Left cardiac atrium (tissue), 4 donors: Measurements from ENCODE around the gene MAML2. TPM values are rescaled to one million over a fixed set of nuclear protein-coding genes. Genes with fewer than 3 reads are reported as not detected.
A peak's percentile ranks its signal among the peaks of the same experiment; 100 is the strongest.

ENCODE experiments used
- ATAC-seq, 2 donors: fragments of 200-7000 bp; cut with Tn5 transposase; one replicate each; pipeline ENCODE4 v1.9.1; 2020; ENCODE audit warnings: mild to moderate bottlenecking in 2 of 2, moderate library complexity in 2 of 2
- DNase-seq: peaks from one replicate; pipeline ENCODE4 v3.0.0-alpha.2; 2020
- intact Hi-C, 2 donors: fragments of 100-400 bp; cut with DNase I; formaldehyde crosslinking; loops; one replicate each; pipeline versions ENCODE4 v1.14.1 to v1.15.1; 2022 to 2023
- total RNA-seq, 2 donors: library from RNA; stranded (reverse); fragmentation: NEBNext Ultra II Directional; extraction: Animal tissue kit (Norgen Biotek cat#: 25700); gene quantifications; one replicate each; pipeline ENCODE4 v1.2.1, GENCODE V29; 2021
- donor health status: DM: no; HTN: yes; CAD: no.
- donor health status: DM: no; HTN: yes; CAD: no; lungs with severe emphysema.
- donor health status: DM: yes; HTN: yes; CAD: no.
- donor health status: Dilated cardiomyopathy.

The MAML2 gene
- total RNA-seq, 2 donors from 2014 or later = 6.8 to 9.3 TPM

- ATAC-seq = peak; percentile 15 to 60
- intact Hi-C loops = loop anchor here (2.0 to 5.0 kb wide), 5 partner anchors 34 to 494 kb away; no protein-coding TSS in a partner anchor
- peak; percentile 42 for DNase-seq
Observed at GRCh38 chr11:96341211-96342013, 1.6 kb downstream of the MAML2 start.

GRCh38 chr11:96340555-96340885, 2.5 kb downstream of the MAML2 start:
- intact Hi-C loops = loop anchor here (5.0 kb wide), 4 partner anchors 33 to 493 kb away; no protein-coding TSS in a partner anchor
- no peak for DNase-seq
- no peak for ATAC-seq

GRCh38 chr11:96339706-96340554, 3.1 kb downstream of the MAML2 start:
- intact Hi-C loops = loop anchor here (2.0 to 5.0 kb wide), 5 partner anchors 33 to 493 kb away; no protein-coding TSS in a partner anchor

GRCh38 chr11:96338910-96339705, 3.9 kb downstream of the MAML2 start:
- ATAC-seq = peak; percentile 13 to 64
- intact Hi-C loops = loop anchor here in 1 of 2 donors (2.0 kb wide), 1 partner anchor 96 kb away; no protein-coding TSS in a partner anchor

More at GRCh38 chr11:96339706-96340554, 3.1 kb downstream of the MAML2 start:
- ATAC-seq (no peak), DNase-seq (no peak)

GRCh38 chr11:96337541-96338431, 5.2 kb downstream of the MAML2 start:
- ATAC-seq = peak in 1 of 2 donors; percentile 29
- intact Hi-C loops = loop anchor here in 1 of 2 donors (2.0 kb wide), 1 partner anchor 95 kb away; no protein-coding TSS in a partner anchor
- DNase-seq = peak; percentile 24

More at GRCh38 chr11:96338910-96339705, 3.9 kb downstream of the MAML2 start:
- peak; percentile 36 for DNase-seq

- ATAC-seq (no peak), DNase-seq (no peak)
- intact Hi-C loops = no loop called here
Observed at GRCh38 chr11:96335388-96335787, 7.6 kb downstream of the MAML2 start.

GRCh38 chr11:96334219-96334618, 8.8 kb downstream of the MAML2 start:
- ATAC-seq (no peak), DNase-seq (no peak)
- intact Hi-C loops = no loop called here

- no peak for DNase-seq
- intact Hi-C loops = no loop called here
- ATAC-seq = no peak
Observed at GRCh38 chr11:96333191-96333719, 9.7 kb downstream of the MAML2 start.

GRCh38 chr11:96332126-96332771, 10.7 kb downstream of the MAML2 start:
- DNase-seq = no peak
- intact Hi-C loops = no loop called here
- peak; percentile 22 to 38 for ATAC-seq

- ATAC-seq (peak; percentile 77 to 78), DNase-seq (no peak)
- intact Hi-C loops = no loop called here
Observed at GRCh38 chr11:96331699-96332116, 11.3 kb downstream of the MAML2 start.

- no peak for ATAC-seq
- intact Hi-C loops = no loop called here
- no peak for DNase-seq
Observed at GRCh38 chr11:96330511-96330859, 12.5 kb downstream of the MAML2 start.

- DNase-seq = no peak
- intact Hi-C loops = no loop called here
- no peak for ATAC-seq
Observed at GRCh38 chr11:96329855-96330510, 13.0 kb downstream of the MAML2 start.

- no peak for DNase-seq
- intact Hi-C loops = no loop called here
- ATAC-seq = no peak
Observed at GRCh38 chr11:96329419-96329818, 13.6 kb downstream of the MAML2 start.

GRCh38 chr11:96328395-96329010, 14.5 kb downstream of the MAML2 start:
- no peak for ATAC-seq
- intact Hi-C loops = no loop called here
- no peak for DNase-seq

- intact Hi-C loops = no loop called here
- ATAC-seq = no peak
- DNase-seq = no peak
Observed at GRCh38 chr11:96326959-96327358, 16.0 kb downstream of the MAML2 start.

GRCh38 chr11:96324912-96325311, 18.1 kb downstream of the MAML2 start:
- ATAC-seq = peak; percentile 61 to 75
- DNase-seq = no peak
- intact Hi-C loops = no loop called here

GRCh38 chr11:96323642-96323985, 19.4 kb downstream of the MAML2 start:
- ATAC-seq (no peak), DNase-seq (no peak)
- intact Hi-C loops = no loop called here
